ENCODE results near the gene BCAS1. TPM values are rescaled to one million over a fixed set of nuclear protein-coding genes. Genes with fewer than 3 reads are reported as not detected.

The BCAS1 gene
- polyA plus RNA-seq, 1 of the 3 experiments (the other 2 are of a cell fraction), result not detected

DNA sequence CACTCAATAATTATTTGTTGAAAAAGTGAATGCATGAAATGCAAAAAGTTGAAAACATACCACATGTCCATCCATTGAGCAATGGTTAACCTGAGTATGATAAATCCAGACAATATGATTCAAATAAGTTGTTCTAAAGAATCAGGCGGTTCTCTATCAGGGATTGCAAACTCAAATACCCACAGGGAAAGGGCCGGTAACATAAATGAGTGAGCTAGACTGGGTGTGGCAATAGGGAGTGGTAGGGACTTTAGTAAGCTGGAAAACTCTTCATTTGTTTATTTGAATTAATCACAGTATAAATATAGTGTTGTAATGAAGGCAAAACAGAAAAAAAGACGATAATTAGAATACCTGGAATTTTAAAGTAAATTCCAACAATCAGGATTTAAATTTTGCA is 106.3 kb downstream of the BCAS1 start:
- no peaks in the 10 kb centered on the region for H3K36me3 ChIP-seq (replicated peaks in 1 of 2; ENCODE audit: control insufficient read depth in 1 of 2, insufficient read depth in 2 of 2, low read length in 1 of 2)
- H3F3A ChIP-seq (replicated peaks; ENCODE audit: insufficient read depth), result peaks cover 2% of the 10 kb centered on the region
- ChIA-PET CTCF (no interaction called here), POLR2A (no interaction called here)
- no peaks in the 10 kb centered on the region for H3K79me2 ChIP-seq (ENCODE audit: insufficient read depth)
- H3K9me2 ChIP-seq, result no peaks in the 10 kb centered on the region
- TF ChIP-seq, protein P1, sequence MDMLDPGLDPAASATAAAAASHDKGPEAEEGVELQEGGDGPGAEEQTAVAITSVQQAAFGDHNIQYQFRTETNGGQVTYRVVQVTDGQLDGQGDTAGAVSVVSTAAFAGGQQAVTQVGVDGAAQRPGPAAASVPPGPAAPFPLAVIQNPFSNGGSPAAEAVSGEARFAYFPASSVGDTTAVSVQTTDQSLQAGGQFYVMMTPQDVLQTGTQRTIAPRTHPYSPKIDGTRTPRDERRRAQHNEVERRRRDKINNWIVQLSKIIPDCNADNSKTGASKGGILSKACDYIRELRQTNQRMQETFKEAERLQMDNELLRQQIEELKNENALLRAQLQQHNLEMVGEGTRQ (IDR thresholded peaks at IDR 0.05; ENCODE audit: borderline replicate concordance, low read depth, low read length), result no peak
- no peak for TF ChIP-seq TAF1 (IDR thresholded peaks at IDR 0.05; ENCODE audit: borderline replicate concordance, low read depth, low read length)
- TF ChIP-seq, protein P2, sequence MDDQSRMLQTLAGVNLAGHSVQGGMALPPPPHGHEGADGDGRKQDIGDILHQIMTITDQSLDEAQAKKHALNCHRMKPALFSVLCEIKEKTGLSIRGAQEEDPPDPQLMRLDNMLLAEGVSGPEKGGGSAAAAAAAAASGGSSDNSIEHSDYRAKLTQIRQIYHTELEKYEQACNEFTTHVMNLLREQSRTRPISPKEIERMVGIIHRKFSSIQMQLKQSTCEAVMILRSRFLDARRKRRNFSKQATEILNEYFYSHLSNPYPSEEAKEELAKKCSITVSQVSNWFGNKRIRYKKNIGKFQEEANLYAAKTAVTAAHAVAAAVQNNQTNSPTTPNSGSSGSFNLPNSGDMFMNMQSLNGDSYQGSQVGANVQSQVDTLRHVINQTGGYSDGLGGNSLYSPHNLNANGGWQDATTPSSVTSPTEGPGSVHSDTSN (IDR thresholded peaks at IDR 0.05), result no peak
- TF ChIP-seq, protein P3, sequence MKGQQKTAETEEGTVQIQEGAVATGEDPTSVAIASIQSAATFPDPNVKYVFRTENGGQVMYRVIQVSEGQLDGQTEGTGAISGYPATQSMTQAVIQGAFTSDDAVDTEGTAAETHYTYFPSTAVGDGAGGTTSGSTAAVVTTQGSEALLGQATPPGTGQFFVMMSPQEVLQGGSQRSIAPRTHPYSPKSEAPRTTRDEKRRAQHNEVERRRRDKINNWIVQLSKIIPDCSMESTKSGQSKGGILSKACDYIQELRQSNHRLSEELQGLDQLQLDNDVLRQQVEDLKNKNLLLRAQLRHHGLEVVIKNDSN (IDR thresholded peaks at IDR 0.05; ENCODE audit: borderline replicate concordance, low read depth), result no peak
- TF ChIP-seq GABPA (IDR thresholded peaks at IDR 0.05; ENCODE audit: low read depth), result no peak
- TF ChIP-seq CHD2 (IDR thresholded peaks at IDR 0.05; ENCODE audit: low read length, partially characterized antibody), result no peak
- H2AFZ ChIP-seq (ENCODE audit: low read depth), result no peak overlapping the region
- no peaks in the 10 kb centered on the region for H4K20me1 ChIP-seq (ENCODE audit: insufficient read depth)
- peaks cover 11% of the 10 kb centered on the region; the same call in 1 of the 2 replicates for H3K27me3 ChIP-seq (ENCODE audit: insufficient read depth)
- H3K9me3 ChIP-seq, result no peaks in the 10 kb centered on the region
- H3K9ac ChIP-seq, result no peak overlapping the region
- H3K4me3 ChIP-seq (ENCODE audit: low read depth in 2 of 2, low read length in 1 of 2), result no peak overlapping the region
- DNase-seq, result no peak
- H3K27ac ChIP-seq (ENCODE audit: low read depth in 2 of 2, low read length in 1 of 2), result no peak overlapping the region
- H3K4me1 ChIP-seq (ENCODE audit: control insufficient read depth in 1 of 2, insufficient read depth in 2 of 2, low read depth in 1 of 2, low read length in 1 of 2), result peaks cover 0 to 9% of the 10 kb centered on the region in 2 experiments; a peak in 1 of 4 replicates
- 67% methylated on average over 3 of the region's 3 CpGs for WGBS (ENCODE audit: low lambda C conversion rate)
- H3K4me2 ChIP-seq, result no peak overlapping the region

DNA sequence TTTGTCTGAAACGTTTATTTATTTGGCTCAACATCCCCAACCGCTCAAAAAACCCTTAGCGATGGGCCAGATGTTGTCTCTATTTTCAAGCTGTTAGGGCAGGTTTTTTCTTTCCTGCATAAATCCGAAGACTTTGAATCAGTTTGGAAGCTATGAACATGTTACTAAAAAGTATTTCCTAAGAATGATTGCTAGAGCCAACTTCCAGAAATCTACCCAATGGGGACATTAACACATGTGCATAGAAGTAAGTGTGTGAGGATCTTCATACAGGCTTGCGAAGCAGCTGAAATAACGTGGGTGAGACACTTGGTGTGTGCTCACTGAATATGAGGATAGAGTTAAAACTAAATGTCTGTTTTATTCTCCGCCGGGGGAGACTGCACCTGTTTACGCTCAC is 106.8 kb downstream of the BCAS1 start:
- no peak for DNase-seq
- CTCF ChIA-PET, result no interaction called here
- Histone ChIP-seq H3K9me2 (no peaks in the 10 kb centered on the region), H3K4me3 (ENCODE audit: low read depth in 2 of 2, low read length in 1 of 2) (no peak overlapping the region), H3F3A (replicated peaks; ENCODE audit: insufficient read depth) (peaks cover 2% of the 10 kb centered on the region), H3K9ac (no peak overlapping the region), H3K36me3 (replicated peaks in 1 of 2; ENCODE audit: control insufficient read depth in 1 of 2, insufficient read depth in 2 of 2, low read length in 1 of 2) (no peaks in the 10 kb centered on the region), H3K9me3 (no peaks in the 10 kb centered on the region), H3K4me1 (ENCODE audit: control insufficient read depth in 1 of 2, insufficient read depth in 2 of 2, low read depth in 1 of 2, low read length in 1 of 2) (peaks cover 0 to 9% of the 10 kb centered on the region in 2 experiments; a peak in 1 of 4 replicates), H3K79me2 (ENCODE audit: insufficient read depth) (no peaks in the 10 kb centered on the region), H3K27me3 (ENCODE audit: insufficient read depth) (peaks cover 11% of the 10 kb centered on the region; the same call in 1 of the 2 replicates), H2AFZ (ENCODE audit: low read depth) (no peak overlapping the region), H3K27ac (ENCODE audit: low read depth in 2 of 2, low read length in 1 of 2) (no peak overlapping the region), H4K20me1 (ENCODE audit: insufficient read depth) (no peaks in the 10 kb centered on the region), H3K4me2 (no peak overlapping the region)
- WGBS (ENCODE audit: low lambda C conversion rate), result 65% methylated on average over 9 of the region's 9 CpGs
- POLR2A ChIA-PET, result no interaction called here
- TF ChIP-seq FOXM1 (IDR thresholded peaks at IDR 0.05; ENCODE audit: low read depth), result no peak
- TF ChIP-seq JUND (IDR thresholded peaks at IDR 0.05), result no peak
- no peak for TF ChIP-seq CHD2 (IDR thresholded peaks at IDR 0.05; ENCODE audit: low read length, partially characterized antibody)
- TF ChIP-seq RXRA (IDR thresholded peaks at IDR 0.05; ENCODE audit: borderline replicate concordance, low read depth), result no peak
- no peak for TF ChIP-seq TAF1 (IDR thresholded peaks at IDR 0.05; ENCODE audit: borderline replicate concordance, low read depth, low read length)
- no peak for TF ChIP-seq RAD21 (IDR thresholded peaks at IDR 0.05; ENCODE audit: low read length)
- TF ChIP-seq, protein P4, sequence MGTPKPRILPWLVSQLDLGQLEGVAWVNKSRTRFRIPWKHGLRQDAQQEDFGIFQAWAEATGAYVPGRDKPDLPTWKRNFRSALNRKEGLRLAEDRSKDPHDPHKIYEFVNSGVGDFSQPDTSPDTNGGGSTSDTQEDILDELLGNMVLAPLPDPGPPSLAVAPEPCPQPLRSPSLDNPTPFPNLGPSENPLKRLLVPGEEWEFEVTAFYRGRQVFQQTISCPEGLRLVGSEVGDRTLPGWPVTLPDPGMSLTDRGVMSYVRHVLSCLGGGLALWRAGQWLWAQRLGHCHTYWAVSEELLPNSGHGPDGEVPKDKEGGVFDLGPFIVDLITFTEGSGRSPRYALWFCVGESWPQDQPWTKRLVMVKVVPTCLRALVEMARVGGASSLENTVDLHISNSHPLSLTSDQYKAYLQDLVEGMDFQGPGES (IDR thresholded peaks at IDR 0.05; ENCODE audit: low read depth, low read length), result no peak
- TF ChIP-seq, protein P3 (IDR thresholded peaks at IDR 0.05; ENCODE audit: borderline replicate concordance, low read depth), result no peak
- no peak for TF ChIP-seq NRF1 (IDR thresholded peaks at IDR 0.05; ENCODE audit: low read depth, low read length)
- no peak for TF ChIP-seq TCF12 (IDR thresholded peaks at IDR 0.05)
- no peak for TF ChIP-seq RCOR1 (IDR thresholded peaks at IDR 0.05; ENCODE audit: low read length)
- TF ChIP-seq RFX5 (IDR thresholded peaks at IDR 0.05; ENCODE audit: low read length), result no peak
- TF ChIP-seq, protein P2 (IDR thresholded peaks at IDR 0.05), result no peak
- no peak for TF ChIP-seq SMC3 (IDR thresholded peaks at IDR 0.05; ENCODE audit: low read depth, low read length)
- TF ChIP-seq GATA2 (CRISPR knock-in tag; IDR thresholded peaks at IDR 0.05), result no peak
- no peak for TF ChIP-seq EZH2phosphoT487 (IDR thresholded peaks at IDR 0.05; ENCODE audit: borderline replicate concordance, low read depth)
- TF ChIP-seq, protein P5, sequence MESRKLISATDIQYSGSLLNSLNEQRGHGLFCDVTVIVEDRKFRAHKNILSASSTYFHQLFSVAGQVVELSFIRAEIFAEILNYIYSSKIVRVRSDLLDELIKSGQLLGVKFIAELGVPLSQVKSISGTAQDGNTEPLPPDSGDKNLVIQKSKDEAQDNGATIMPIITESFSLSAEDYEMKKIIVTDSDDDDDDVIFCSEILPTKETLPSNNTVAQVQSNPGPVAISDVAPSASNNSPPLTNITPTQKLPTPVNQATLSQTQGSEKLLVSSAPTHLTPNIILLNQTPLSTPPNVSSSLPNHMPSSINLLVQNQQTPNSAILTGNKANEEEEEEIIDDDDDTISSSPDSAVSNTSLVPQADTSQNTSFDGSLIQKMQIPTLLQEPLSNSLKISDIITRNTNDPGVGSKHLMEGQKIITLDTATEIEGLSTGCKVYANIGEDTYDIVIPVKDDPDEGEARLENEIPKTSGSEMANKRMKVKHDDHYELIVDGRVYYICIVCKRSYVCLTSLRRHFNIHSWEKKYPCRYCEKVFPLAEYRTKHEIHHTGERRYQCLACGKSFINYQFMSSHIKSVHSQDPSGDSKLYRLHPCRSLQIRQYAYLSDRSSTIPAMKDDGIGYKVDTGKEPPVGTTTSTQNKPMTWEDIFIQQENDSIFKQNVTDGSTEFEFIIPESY (IDR thresholded peaks at IDR 0.05; ENCODE audit: borderline replicate concordance, low read depth), result no peak
- TF ChIP-seq POLR2AphosphoS5 (IDR thresholded peaks at IDR 0.05; ENCODE audit: low read depth, low read length), result no peak
- TF ChIP-seq GABPA (IDR thresholded peaks at IDR 0.05; ENCODE audit: low read depth), result no peak

Measured in SK-N-SH (cell line).